ENCODE results near the gene IGFBP6.

Gene IGFBP6

GRCh38 chr12:53051881-53052412 lies 45.5 kb upstream of the IGFBP6 start:
- Histone ChIP-seq H3K36me3 (no peaks in the 10 kb centered on the region), H4K20me1 (0 out of 22 replicates have a peak, but pooled peaks cover 0 to 17% (median 0%) of the 10 kb centered on the region in 11 experiments), H3K4me2 (peak overlapping the region in 5 of 11 experiments; percentile 3 to 99 (median 94); a peak in 4 of 22 replicates), H3K27ac (peak overlapping the region in 4 of 11 experiments; percentile 22 to 56 (median 48); a peak in 4 of 22 replicates), H3K4me3 (no peak overlapping the region), H3K4me1 (peaks cover 43 to 66% (median 57%) of the 10 kb centered on the region in 10 experiments), H3K27me3 (no peaks in the 10 kb centered on the region), H3K9ac (peak overlapping the region in 3 of 11 experiments; percentile 7 to 23 (median 19); a peak in 5 of 22 replicates), H3K9me3 (replicated peaks in 1 of 11) (no peaks in the 10 kb centered on the region)
- no peak for TF ChIP-seq Cebpa-rat (IDR thresholded peaks at IDR 0.05)

GRCh38 chr12:53052419-53053217 lies 44.8 kb upstream of the IGFBP6 start:
- Histone ChIP-seq H3K27ac (peak overlapping the region in 2 of 11 experiments; percentile 22 to 48; a peak in 1 of 22 replicates), H4K20me1 (0 out of 22 replicates have a peak, but pooled peaks cover 0 to 17% (median 0%) of the 10 kb centered on the region in 11 experiments), H3K27me3 (no peaks in the 10 kb centered on the region), H3K9me3 (replicated peaks in 1 of 11) (no peaks in the 10 kb centered on the region), H3K36me3 (no peaks in the 10 kb centered on the region), H3K4me2 (peak overlapping the region in 4 of 11 experiments; percentile 3 to 98 (median 52); a peak in 1 of 22 replicates), H3K4me3 (no peak overlapping the region), H3K9ac (0 out of 22 replicates have a peak overlapping the region, but pooled peaks of 1 of the 11 experiments have one; percentile 7), H3K4me1 (peaks cover 42 to 64% (median 55%) of the 10 kb centered on the region in 10 experiments)
- no peak for TF ChIP-seq Cebpa-rat (IDR thresholded peaks at IDR 0.05)

- Histone ChIP-seq H3K4me1 (peaks cover 34 to 56% (median 47%) of the 10 kb centered on the region in 10 experiments), H4K20me1 (0 out of 22 replicates have a peak, but pooled peaks cover 0 to 17% (median 0%) of the 10 kb centered on the region in 11 experiments), H3K4me2 (peak overlapping the region; percentile 68 to 99 (median 91)), H3K4me3 (peak overlapping the region; percentile 64 to 90 (median 80)), H3K27ac (peak overlapping the region in 10 of 11 experiments; percentile 25 to 68 (median 52); a peak in 18 of 22 replicates), H3K9ac (peak overlapping the region; percentile 38 to 81 (median 74); a peak in 21 of 22 replicates), H3K36me3 (no peaks in the 10 kb centered on the region), H3K27me3 (no peaks in the 10 kb centered on the region), H3K9me3 (replicated peaks in 1 of 11) (no peaks in the 10 kb centered on the region)
- TF ChIP-seq Cebpa-rat (IDR thresholded peaks at IDR 0.05) = no peak
Measured at GRCh38 chr12:53053218-53054111, 44.0 kb upstream of the IGFBP6 start.

GRCh38 chr12:53054112-53054878 lies 43.2 kb upstream of the IGFBP6 start:
- 0 out of 22 replicates have a peak, but pooled peaks cover 0 to 17% (median 0%) of the 10 kb centered on the region in 11 experiments for H4K20me1 ChIP-seq
- peak overlapping the region; percentile 68 to 99 (median 91) for H3K4me2 ChIP-seq
- TF ChIP-seq Cebpa-rat (IDR thresholded peaks at IDR 0.05) = no peak
- H3K9me3 ChIP-seq (replicated peaks in 1 of 11) = no peaks in the 10 kb centered on the region
- H3K36me3 ChIP-seq = no peaks in the 10 kb centered on the region
- no peaks in the 10 kb centered on the region for H3K27me3 ChIP-seq
- H3K9ac ChIP-seq = peak overlapping the region; percentile 38 to 81 (median 74); a peak in 21 of 22 replicates
- H3K4me1 ChIP-seq = peaks cover 25 to 47% (median 38%) of the 10 kb centered on the region in 10 experiments
- peak overlapping the region; percentile 64 to 90 (median 80) for H3K4me3 ChIP-seq
- peak overlapping the region in 10 of 11 experiments; percentile 25 to 68 (median 52); a peak in 18 of 22 replicates for H3K27ac ChIP-seq

- Histone ChIP-seq H3K27ac (no peak overlapping the region), H3K4me3 (no peak overlapping the region), H3K27me3 (no peaks in the 10 kb centered on the region), H3K9ac (no peak overlapping the region), H3K9me3 (replicated peaks in 1 of 11) (no peaks in the 10 kb centered on the region), H3K4me2 (no peak overlapping the region), H4K20me1 (peaks cover 0 to 14% (median 0%) of the 10 kb centered on the region in 11 experiments; a peak in 1 of 22 replicates), H3K4me1 (peaks cover 14 to 34% (median 26%) of the 10 kb centered on the region in 10 experiments), H3K36me3 (no peaks in the 10 kb centered on the region)
- no peak for TF ChIP-seq Cebpa-rat (IDR thresholded peaks at IDR 0.05)
Measured at GRCh38 chr12:53055471-53056266, 41.8 kb upstream of the IGFBP6 start.

GRCh38 chr12:53056296-53056695 lies 41.2 kb upstream of the IGFBP6 start:
- H3K36me3 ChIP-seq = no peaks in the 10 kb centered on the region
- H3K9ac ChIP-seq = no peak overlapping the region

GRCh38 chr12:53056901-53057300 lies 40.6 kb upstream of the IGFBP6 start:
- H3K4me1 ChIP-seq = peaks cover 12 to 27% (median 15%) of the 10 kb centered on the region in 10 experiments; a peak in 19 of 20 replicates
- H3K27ac ChIP-seq = no peak overlapping the region
- no peak for TF ChIP-seq Cebpa-rat (IDR thresholded peaks at IDR 0.05)
- no peaks in the 10 kb centered on the region for H3K9me3 ChIP-seq (replicated peaks in 1 of 11)
- H3K36me3 ChIP-seq = no peaks in the 10 kb centered on the region
- 0 out of 22 replicates have a peak overlapping the region, but pooled peaks of 1 of the 11 experiments have one; percentile 5 for H3K9ac ChIP-seq
- peaks cover 0 to 5% (median 0%) of the 10 kb centered on the region in 11 experiments; a peak in 2 of 22 replicates for H4K20me1 ChIP-seq
- H3K4me3 ChIP-seq = no peak overlapping the region
- H3K4me2 ChIP-seq = no peak overlapping the region
- H3K27me3 ChIP-seq = no peaks in the 10 kb centered on the region

More at GRCh38 chr12:53056296-53056695, 41.2 kb upstream of the IGFBP6 start:
- Histone ChIP-seq H3K4me2 (0 out of 22 replicates have a peak overlapping the region, but pooled peaks of 1 of the 11 experiments have one; percentile 7), H3K27ac (no peak overlapping the region), H3K4me1 (peaks cover 14 to 30% (median 20%) of the 10 kb centered on the region in 10 experiments), H3K4me3 (no peak overlapping the region), H3K27me3 (no peaks in the 10 kb centered on the region), H4K20me1 (peaks cover 0 to 8% (median 0%) of the 10 kb centered on the region in 11 experiments; a peak in 1 of 22 replicates), H3K9me3 (replicated peaks in 1 of 11) (no peaks in the 10 kb centered on the region)
- no peak for TF ChIP-seq Cebpa-rat (IDR thresholded peaks at IDR 0.05)
